ENCODE measurements around the gene SECTM1.

The SECTM1 gene

GRCh38 chr17:82299452-82299851 lies 34.1 kb downstream of the SECTM1 start:
- Histone ChIP-seq H2BK120ac (ENCODE audit: low read depth, low read length) (peak overlapping the region; percentile 51), H3K27me3 (ENCODE audit: control insufficient read depth in 3 of 3, insufficient read depth in 3 of 3, low read depth in 1 of 3, low read length in 3 of 3) (peaks cover 0 to 7% (median 2%) of the 10 kb centered on the region in 3 experiments), H3K18ac (ENCODE audit: low read length) (no peak overlapping the region), H3K79me1 (ENCODE audit: low read depth, low read length) (peaks cover 2% of the 10 kb centered on the region), H2AFZ (ENCODE audit: low read length) (peak overlapping the region; percentile 57), H2BK12ac (ENCODE audit: low read length) (no peak overlapping the region), H3K9me3 (replicated peaks in 1 of 2; ENCODE audit: control insufficient read depth in 2 of 2, insufficient read depth in 1 of 2, low read depth in 1 of 2, low read length in 2 of 2) (no peaks in the 10 kb centered on the region), H3K4me3 (ENCODE audit: low read length in 2 of 2) (no peak overlapping the region), H4K91ac (ENCODE audit: low read depth, low read length, poor library complexity) (no peak overlapping the region), H3K9ac (ENCODE audit: low read depth, low read length, poor library complexity) (no peak overlapping the region), H4K8ac (ENCODE audit: low read depth, low read length) (no peak overlapping the region), H3K4me2 (ENCODE audit: insufficient read depth, low read length, poor library complexity, severe bottlenecking) (no peak overlapping the region), H3K4me1 (ENCODE audit: control insufficient read depth in 2 of 2, insufficient read depth in 1 of 2, low read depth in 1 of 2, low read length in 2 of 2) (peaks cover 8 to 19% of the 10 kb centered on the region in 2 donors), H3K36me3 (replicated peaks in 1 of 2; ENCODE audit: control insufficient read depth in 2 of 2, insufficient read depth in 2 of 2, low read length in 2 of 2) (no peaks in the 10 kb centered on the region), H3K4ac (ENCODE audit: low read length) (no peak overlapping the region), H3K27ac (replicated peaks; ENCODE audit: low read length) (no peak overlapping the region), H2BK5ac (ENCODE audit: low read length) (no peak overlapping the region), H3K14ac (ENCODE audit: low read length) (no peak overlapping the region), H3K23ac (ENCODE audit: low read depth, low read length, poor library complexity) (no peak overlapping the region), H2AK5ac (ENCODE audit: low read depth, low read length) (peak overlapping the region; percentile 47), H2BK15ac (ENCODE audit: low read length) (no peak overlapping the region)
- DNase-seq (ENCODE audit: low spot score): no peak
- no CpG with 5 or more reads among the region's 10 CpGs for WGBS, 2 donors (ENCODE audit: extremely low coverage in 2 of 2, insufficient read length in 2 of 2, insufficient replicate concordance in 1 of 2)

- peak overlapping the region; percentile 36 for H3K18ac ChIP-seq (ENCODE audit: low read length)
- H4K91ac ChIP-seq (ENCODE audit: low read depth, low read length, poor library complexity): no peak overlapping the region
- H3K27me3 ChIP-seq (ENCODE audit: control insufficient read depth in 3 of 3, insufficient read depth in 3 of 3, low read depth in 1 of 3, low read length in 3 of 3): peaks cover 0 to 7% (median 2%) of the 10 kb centered on the region in 3 experiments
- H2BK120ac ChIP-seq (ENCODE audit: low read depth, low read length): peak overlapping the region; percentile 51
- no peaks in the 10 kb centered on the region for H3K9me3 ChIP-seq (replicated peaks in 1 of 2; ENCODE audit: control insufficient read depth in 2 of 2, insufficient read depth in 1 of 2, low read depth in 1 of 2, low read length in 2 of 2)
- peak overlapping the region; percentile 57 for H2AFZ ChIP-seq (ENCODE audit: low read length)
- H4K8ac ChIP-seq (ENCODE audit: low read depth, low read length): no peak overlapping the region
- no peak overlapping the region for H3K14ac ChIP-seq (ENCODE audit: low read length)
- H3K23ac ChIP-seq (ENCODE audit: low read depth, low read length, poor library complexity): peak overlapping the region; percentile 90
- peaks cover under 1% of the 10 kb centered on the region for H3K79me1 ChIP-seq (ENCODE audit: low read depth, low read length)
- H2BK12ac ChIP-seq (ENCODE audit: low read length): no peak overlapping the region
- H3K9ac ChIP-seq (ENCODE audit: low read depth, low read length, poor library complexity): peak overlapping the region; percentile 36
- no peaks in the 10 kb centered on the region for H3K36me3 ChIP-seq (replicated peaks in 1 of 2; ENCODE audit: control insufficient read depth in 2 of 2, insufficient read depth in 2 of 2, low read length in 2 of 2)
- peak overlapping the region; percentile 93 for H2AK5ac ChIP-seq (ENCODE audit: low read depth, low read length)
- no CpG with 5 or more reads among the region's 27 CpGs for WGBS, 2 donors (ENCODE audit: extremely low coverage in 2 of 2, insufficient read length in 2 of 2, insufficient replicate concordance in 1 of 2)
- H3K4ac ChIP-seq (ENCODE audit: low read length): no peak overlapping the region
- DNase-seq (ENCODE audit: low spot score): no peak
- H2BK5ac ChIP-seq (ENCODE audit: low read length): peak overlapping the region; percentile 63
- H2BK15ac ChIP-seq (ENCODE audit: low read length): peak overlapping the region; percentile 95
- peaks cover 10 to 14% of the 10 kb centered on the region in 2 donors for H3K4me1 ChIP-seq (ENCODE audit: control insufficient read depth in 2 of 2, insufficient read depth in 1 of 2, low read depth in 1 of 2, low read length in 2 of 2)
- H3K4me2 ChIP-seq (ENCODE audit: insufficient read depth, low read length, poor library complexity, severe bottlenecking): peak overlapping the region; percentile 3
- H3K27ac ChIP-seq (replicated peaks; ENCODE audit: low read length): no peak overlapping the region
- no peak overlapping the region for H3K4me3 ChIP-seq (ENCODE audit: low read length in 2 of 2)
Observed at GRCh38 chr17:82298538-82299421, 34.8 kb downstream of the SECTM1 start.

- no peak overlapping the region for H3K27ac ChIP-seq (replicated peaks; ENCODE audit: low read length)
- H3K36me3 ChIP-seq (replicated peaks in 1 of 2; ENCODE audit: control insufficient read depth in 2 of 2, insufficient read depth in 2 of 2, low read length in 2 of 2): no peaks in the 10 kb centered on the region
- peak overlapping the region; percentile 15 for H3K4me2 ChIP-seq (ENCODE audit: insufficient read depth, low read length, poor library complexity, severe bottlenecking)
- H2BK15ac ChIP-seq (ENCODE audit: low read length): peak overlapping the region; percentile 95
- H2BK12ac ChIP-seq (ENCODE audit: low read length): peak overlapping the region; percentile 52
- H3K9ac ChIP-seq (ENCODE audit: low read depth, low read length, poor library complexity): peak overlapping the region; percentile 56
- no peak overlapping the region for H2AFZ ChIP-seq (ENCODE audit: low read length)
- H2BK120ac ChIP-seq (ENCODE audit: low read depth, low read length): no peak overlapping the region
- peak overlapping the region; percentile 73 for H3K18ac ChIP-seq (ENCODE audit: low read length)
- no peak overlapping the region for H3K4ac ChIP-seq (ENCODE audit: low read length)
- peak overlapping the region; percentile 90 for H3K23ac ChIP-seq (ENCODE audit: low read depth, low read length, poor library complexity)
- no CpG with 5 or more reads among the region's 36 CpGs for WGBS, 2 donors (ENCODE audit: extremely low coverage in 2 of 2, insufficient read length in 2 of 2, insufficient replicate concordance in 1 of 2)
- DNase-seq (ENCODE audit: low spot score): no peak
- peaks cover 0 to 7% (median 2%) of the 10 kb centered on the region in 3 experiments for H3K27me3 ChIP-seq (ENCODE audit: control insufficient read depth in 3 of 3, insufficient read depth in 3 of 3, low read depth in 1 of 3, low read length in 3 of 3)
- H3K4me3 ChIP-seq (ENCODE audit: low read length in 2 of 2): no peak overlapping the region
- no peaks in the 10 kb centered on the region for H3K79me1 ChIP-seq (ENCODE audit: low read depth, low read length)
- H4K8ac ChIP-seq (ENCODE audit: low read depth, low read length): peak overlapping the region; percentile 9
- H3K4me1 ChIP-seq (ENCODE audit: control insufficient read depth in 2 of 2, insufficient read depth in 1 of 2, low read depth in 1 of 2, low read length in 2 of 2): peaks cover 5 to 9% of the 10 kb centered on the region in 2 donors
- peak overlapping the region; percentile 93 for H2AK5ac ChIP-seq (ENCODE audit: low read depth, low read length)
- H4K91ac ChIP-seq (ENCODE audit: low read depth, low read length, poor library complexity): peak overlapping the region; percentile 90
- no peaks in the 10 kb centered on the region for H3K9me3 ChIP-seq (replicated peaks in 1 of 2; ENCODE audit: control insufficient read depth in 2 of 2, insufficient read depth in 1 of 2, low read depth in 1 of 2, low read length in 2 of 2)
- peak overlapping the region; percentile 63 for H2BK5ac ChIP-seq (ENCODE audit: low read length)
- peak overlapping the region; percentile 78 for H3K14ac ChIP-seq (ENCODE audit: low read length)
Observed at GRCh38 chr17:82297714-82298537, 35.6 kb downstream of the SECTM1 start.

Data from neuronal stem cell (in vitro differentiated cells).